GM06990 (cell line): ENCODE results near the gene C19orf81.

ENCODE experiments used
- DNase-seq: peaks from one replicate; pipeline ENCODE4 v3.0.0-alpha.2; 2011; ENCODE audit not compliant: insufficient read length; ENCODE audit errors: extremely low read depth
- H3K27me3 ChIP-seq: replicated peaks from 2 replicates; pipeline ENCODE4 v1.6.0; 2011; ENCODE audit warnings: low read length; ENCODE audit not compliant: control insufficient read depth, insufficient read depth
- H3K36me3 ChIP-seq: 2 replicates; pipeline ENCODE4 v1.5.1; 2011; ENCODE audit warnings: low read length; ENCODE audit not compliant: control insufficient read depth, insufficient read depth
- H3K4me3 ChIP-seq: replicated peaks from 2 replicates; pipeline ENCODE4 v1.5.1; 2011; ENCODE audit warnings: low read depth, mild to moderate bottlenecking, control low read depth, low read length
- TF ChIP-seq, protein P1 (sequence below): IDR thresholded peaks from 2 replicates; pipeline ENCODE4 v1.5.1; 2011; ENCODE audit warnings: low read length, control low read depth, mild to moderate bottlenecking, inconsistent platforms; ENCODE audit not compliant: insufficient read depth, poor library complexity, severe bottlenecking

The C19orf81 gene

DNA sequence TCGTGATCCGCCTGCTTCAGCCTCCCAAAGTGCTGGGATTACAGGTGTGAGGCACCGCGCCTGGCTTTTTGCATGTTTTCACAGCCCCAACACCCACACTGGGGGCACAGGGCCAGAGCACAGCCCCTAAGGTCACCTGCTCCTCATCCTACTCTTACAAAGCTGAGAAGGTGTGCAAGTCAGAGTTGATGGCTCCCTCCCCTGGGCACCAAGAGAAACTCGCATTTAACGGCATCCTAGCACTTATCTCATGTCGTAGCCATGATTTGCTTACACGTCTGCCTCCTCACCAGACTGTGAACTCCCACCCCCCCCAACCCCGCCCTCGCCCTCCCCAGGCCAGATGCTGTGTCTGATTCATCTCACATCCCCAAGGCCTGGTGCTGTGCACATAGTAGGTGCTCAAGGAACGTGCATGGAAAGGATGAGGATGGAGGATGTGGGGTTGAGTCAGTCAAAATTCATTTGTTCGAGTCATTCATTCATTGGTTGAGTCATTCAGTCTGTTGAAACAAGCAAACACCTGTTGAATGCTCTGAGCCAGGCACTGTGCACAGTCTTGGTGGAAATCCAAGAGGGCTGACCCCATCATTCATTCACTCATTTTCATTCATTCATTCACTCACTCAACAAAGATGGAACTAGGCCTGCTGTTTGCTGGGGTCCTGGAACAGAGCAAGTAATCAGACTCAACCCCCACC, 59.1 kb downstream of the C19orf81 start:
- TF ChIP-seq, protein P1, sequence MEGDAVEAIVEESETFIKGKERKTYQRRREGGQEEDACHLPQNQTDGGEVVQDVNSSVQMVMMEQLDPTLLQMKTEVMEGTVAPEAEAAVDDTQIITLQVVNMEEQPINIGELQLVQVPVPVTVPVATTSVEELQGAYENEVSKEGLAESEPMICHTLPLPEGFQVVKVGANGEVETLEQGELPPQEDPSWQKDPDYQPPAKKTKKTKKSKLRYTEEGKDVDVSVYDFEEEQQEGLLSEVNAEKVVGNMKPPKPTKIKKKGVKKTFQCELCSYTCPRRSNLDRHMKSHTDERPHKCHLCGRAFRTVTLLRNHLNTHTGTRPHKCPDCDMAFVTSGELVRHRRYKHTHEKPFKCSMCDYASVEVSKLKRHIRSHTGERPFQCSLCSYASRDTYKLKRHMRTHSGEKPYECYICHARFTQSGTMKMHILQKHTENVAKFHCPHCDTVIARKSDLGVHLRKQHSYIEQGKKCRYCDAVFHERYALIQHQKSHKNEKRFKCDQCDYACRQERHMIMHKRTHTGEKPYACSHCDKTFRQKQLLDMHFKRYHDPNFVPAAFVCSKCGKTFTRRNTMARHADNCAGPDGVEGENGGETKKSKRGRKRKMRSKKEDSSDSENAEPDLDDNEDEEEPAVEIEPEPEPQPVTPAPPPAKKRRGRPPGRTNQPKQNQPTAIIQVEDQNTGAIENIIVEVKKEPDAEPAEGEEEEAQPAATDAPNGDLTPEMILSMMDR, result no peak
- H3K36me3 ChIP-seq, result no peaks in the 10 kb centered on the region
- peaks cover 1% of the 10 kb centered on the region for H3K27me3 ChIP-seq
- no peak for DNase-seq
- no peak overlapping the region for H3K4me3 ChIP-seq
